Calu3 (cell line): Measurements from ENCODE around the gene HK2. TPM values are rescaled to one million over a fixed set of nuclear protein-coding genes. Genes with fewer than 3 reads are reported as not detected.
"Not testable (repeated sequence)": the region's sequence is repeated elsewhere in the genome, so short reads cannot be mapped to it uniquely, and the experiment has no call there.

Source experiments
- BruUV-seq: library from RNA; stranded (reverse); fragments of 400-500 nt; replicated peaks from 2 replicates; lab custom pipeline; 2021; lab: Mats Ljungman, UMichigan
- CTCF ChIA-PET: fragments of 300-600 bp; sonication (Branson Sonifier 250); formaldehyde crosslinking; loops from one replicate; lab custom pipeline; 2022; ENCODE audit warnings: antibody characterized with exemption; lab: Charles Lee
- DNase-seq: peaks from one replicate; pipeline ENCODE4 v3.0.0; 2022
- H3K27ac Mint-ChIP-seq: one replicate; pipeline ENCODE4 v1.8.0; 2022; ENCODE audit warnings: mixed read lengths; ENCODE audit not compliant: unreplicated experiment
- H3K27me3 Mint-ChIP-seq: one replicate; pipeline ENCODE4 v1.8.0; 2022; ENCODE audit warnings: mixed read lengths; ENCODE audit not compliant: unreplicated experiment
- H3K36me3 Mint-ChIP-seq: one replicate; pipeline ENCODE4 v1.8.0; 2022; ENCODE audit warnings: mild to moderate bottlenecking, moderate library complexity, mixed read lengths; ENCODE audit not compliant: insufficient read depth, unreplicated experiment
- H3K4me1 Mint-ChIP-seq: one replicate; pipeline ENCODE4 v1.8.0; 2022; ENCODE audit warnings: mild to moderate bottlenecking, low read depth, mixed read lengths; ENCODE audit not compliant: unreplicated experiment
- H3K4me3 Mint-ChIP-seq: one replicate; pipeline ENCODE4 v1.8.0; 2022; ENCODE audit warnings: mild to moderate bottlenecking, low read depth, moderate library complexity, mixed read lengths; ENCODE audit not compliant: unreplicated experiment
- H3K9me3 Mint-ChIP-seq: one replicate; pipeline ENCODE4 v1.8.0; 2022; ENCODE audit warnings: low read depth, mixed read lengths; ENCODE audit not compliant: unreplicated experiment
- intact Hi-C: fragments of 100-400 bp; cut with micrococcal nuclease; formaldehyde crosslinking; loops from one replicate; pipeline ENCODE4 v1.10.0; 2022; ENCODE audit not compliant: unreplicated experiment
- total RNA-seq: library from RNA; stranded (reverse); gene quantifications from 2 replicates; pipeline ENCODE4 v1.2.3, GENCODE V29; 2022
- TF ChIP-seq, protein P1 (sequence below): fragments of 200-600 bp; IDR thresholded peaks from one replicate; pipeline ENCODE4 v1.8.0; 2022; ENCODE audit warnings: antibody characterized with exemption; ENCODE audit not compliant: unreplicated experiment

HK2 gene
- total RNA-seq, 1 experiment from 2014 or later, result 56.5 TPM

GRCh38 chr2:74854401-74854800, 20.5 kb downstream of the HK2 start:
- no peak overlapping the region for H3K27ac Mint-ChIP-seq
- no peaks in the 10 kb centered on the region for H3K27me3 Mint-ChIP-seq
- CTCF ChIA-PET, result interaction anchor here (0.5 to 0.7 kb wide), 2 partner anchors 114 to 1309 kb away, joined by 3 read pairs; no protein-coding TSS in a partner anchor
- no peak overlapping the region for H3K4me3 Mint-ChIP-seq
- no TSS peak for BruUV-seq
- H3K36me3 Mint-ChIP-seq, result peaks cover 51% of the 10 kb centered on the region
- peaks cover 67% of the 10 kb centered on the region for H3K4me1 Mint-ChIP-seq
- intact Hi-C loops, result no loop called here
- no peak for DNase-seq
- H3K9me3 Mint-ChIP-seq, result no peaks in the 10 kb centered on the region
- TF ChIP-seq, protein P1, sequence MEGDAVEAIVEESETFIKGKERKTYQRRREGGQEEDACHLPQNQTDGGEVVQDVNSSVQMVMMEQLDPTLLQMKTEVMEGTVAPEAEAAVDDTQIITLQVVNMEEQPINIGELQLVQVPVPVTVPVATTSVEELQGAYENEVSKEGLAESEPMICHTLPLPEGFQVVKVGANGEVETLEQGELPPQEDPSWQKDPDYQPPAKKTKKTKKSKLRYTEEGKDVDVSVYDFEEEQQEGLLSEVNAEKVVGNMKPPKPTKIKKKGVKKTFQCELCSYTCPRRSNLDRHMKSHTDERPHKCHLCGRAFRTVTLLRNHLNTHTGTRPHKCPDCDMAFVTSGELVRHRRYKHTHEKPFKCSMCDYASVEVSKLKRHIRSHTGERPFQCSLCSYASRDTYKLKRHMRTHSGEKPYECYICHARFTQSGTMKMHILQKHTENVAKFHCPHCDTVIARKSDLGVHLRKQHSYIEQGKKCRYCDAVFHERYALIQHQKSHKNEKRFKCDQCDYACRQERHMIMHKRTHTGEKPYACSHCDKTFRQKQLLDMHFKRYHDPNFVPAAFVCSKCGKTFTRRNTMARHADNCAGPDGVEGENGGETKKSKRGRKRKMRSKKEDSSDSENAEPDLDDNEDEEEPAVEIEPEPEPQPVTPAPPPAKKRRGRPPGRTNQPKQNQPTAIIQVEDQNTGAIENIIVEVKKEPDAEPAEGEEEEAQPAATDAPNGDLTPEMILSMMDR, result no peak

GRCh38 chr2:74855114-74855707, 21.3 kb downstream of the HK2 start:
- Mint-ChIP-seq H3K27ac (peak overlapping the region; percentile 66), H3K36me3 (peaks cover 51% of the 10 kb centered on the region), H3K4me1 (peaks cover 59% of the 10 kb centered on the region)
- H3K27me3 Mint-ChIP-seq, H3K9me3 Mint-ChIP-seq, intact Hi-C loops, DNase-seq, H3K4me3 Mint-ChIP-seq, BruUV-seq: not testable (repeated sequence)
- CTCF ChIA-PET, result interaction anchor here (0.6 kb wide), 1 partner anchor 20 kb away, joined by 3 read pairs; no protein-coding TSS in a partner anchor

DNA sequence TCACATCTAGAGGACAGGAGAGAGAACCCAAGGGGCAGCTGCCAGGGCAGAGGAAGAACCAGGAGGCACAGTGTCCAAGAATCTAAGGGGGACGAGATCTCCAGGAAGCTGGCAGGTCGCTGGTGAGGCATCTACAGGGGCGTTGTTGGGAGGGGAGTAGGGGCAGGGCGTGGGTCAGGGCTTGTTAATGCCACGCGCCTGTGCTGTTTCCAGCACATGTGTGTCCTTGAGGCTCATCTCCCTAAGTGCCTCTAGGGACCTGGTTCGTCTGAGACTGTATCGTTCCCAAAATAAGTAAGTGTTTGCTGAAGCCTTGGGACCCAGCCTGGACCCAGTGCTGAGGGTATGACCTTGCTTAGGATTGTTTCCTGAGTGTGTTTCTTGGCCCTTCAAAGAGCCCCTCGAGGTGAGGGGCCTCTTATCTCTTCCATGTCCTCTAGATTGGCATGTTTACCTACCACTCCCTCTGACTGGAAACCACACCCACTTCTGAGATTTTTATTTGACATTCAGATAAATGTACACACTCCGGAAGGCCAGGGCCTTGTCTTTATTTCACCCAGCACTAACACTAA, 22.2 kb downstream of the HK2 start:
- intact Hi-C loops, result no loop called here
- no TSS peak for BruUV-seq
- DNase-seq, result no peak
- peak overlapping the region; percentile 66 for H3K27ac Mint-ChIP-seq
- no peaks in the 10 kb centered on the region for H3K9me3 Mint-ChIP-seq
- peaks cover 47% of the 10 kb centered on the region for H3K36me3 Mint-ChIP-seq
- peak overlapping the region; percentile 28 for H3K4me3 Mint-ChIP-seq
- H3K27me3 Mint-ChIP-seq, result no peaks in the 10 kb centered on the region
- H3K4me1 Mint-ChIP-seq, result peaks cover 50% of the 10 kb centered on the region
- TF ChIP-seq, protein P1, result no peak
- CTCF ChIA-PET, result no interaction called here

DNA sequence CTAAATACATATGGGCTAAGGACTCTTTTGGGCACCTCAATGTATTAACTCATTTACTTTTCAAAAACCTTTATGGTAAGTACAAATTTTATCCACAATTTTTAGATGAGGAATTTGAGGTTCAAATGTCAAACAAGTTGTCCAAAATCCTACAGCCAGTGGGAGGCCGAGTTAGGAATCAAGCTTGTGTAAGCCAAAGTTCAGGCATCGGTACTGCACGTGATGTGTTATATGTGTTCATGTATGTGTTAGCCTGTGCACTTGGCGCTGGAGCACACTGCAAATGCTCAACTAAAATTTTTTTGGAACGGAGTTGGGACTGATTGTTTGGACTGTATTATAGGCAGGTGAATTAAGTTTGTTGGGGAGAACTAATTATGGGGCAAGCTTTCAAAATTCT, 22.7 kb downstream of the HK2 start:
- no peaks in the 10 kb centered on the region for H3K27me3 Mint-ChIP-seq
- DNase-seq, result no peak
- H3K27ac Mint-ChIP-seq, result peak overlapping the region; percentile 66
- intact Hi-C loops, result no loop called here
- CTCF ChIA-PET, result interaction anchor here (0.6 kb wide), 1 partner anchor 21 kb away, joined by 5 read pairs; no protein-coding TSS in a partner anchor
- H3K4me1 Mint-ChIP-seq, result peaks cover 45% of the 10 kb centered on the region
- peak overlapping the region; percentile 28 for H3K4me3 Mint-ChIP-seq
- H3K9me3 Mint-ChIP-seq, result no peaks in the 10 kb centered on the region
- peaks cover 44% of the 10 kb centered on the region for H3K36me3 Mint-ChIP-seq
- BruUV-seq, result TSS peak; percentile 30
- TF ChIP-seq, protein P1, result no peak
